IMR-90 (cell line): ENCODE results near the gene NDUFA9.

Experiments
- CEBPB ChIP-seq: IDR thresholded peaks from 2 replicates; pipeline ENCODE4 v1.6.1; 2012; ENCODE audit warnings: low read depth, low read length, improper control_type of control experiment
- CHD1 ChIP-seq: IDR thresholded peaks from 2 replicates; pipeline ENCODE4 v1.6.1; 2012; ENCODE audit warnings: low read depth, low read length, improper control_type of control experiment
- CTCF ChIP-seq: conservative IDR thresholded peaks from 2 replicates; pipeline ENCODE4 v1.5.1; 2012; ENCODE audit warnings: mild to moderate bottlenecking, low read depth, low read length, improper control_type of control experiment
- MXI1 ChIP-seq: IDR thresholded peaks from 2 replicates; pipeline ENCODE4 v1.6.1; 2012; ENCODE audit warnings: low read depth, mild to moderate bottlenecking, low read length, moderate library complexity, borderline replicate concordance
- NFE2L2 ChIP-seq: fragments of 150-350 bp; IDR thresholded peaks from 2 replicates; pipeline ENCODE4 v1.6.1; 2016; ENCODE audit warnings: low read depth, mild to moderate bottlenecking, low read length
- POLR2A ChIP-seq: IDR thresholded peaks from 2 replicates; pipeline ENCODE4 v1.6.1; 2012; ENCODE audit warnings: mild to moderate bottlenecking, low read depth, low read length
- RAD21 ChIP-seq: IDR thresholded peaks from 2 replicates; pipeline ENCODE4 v1.6.1; 2012; ENCODE audit warnings: low read length, improper control_type of control experiment

- TF ChIP-seq CTCF: no peak
- TF ChIP-seq POLR2A: no peak
- TF ChIP-seq CHD1: no peak
- TF ChIP-seq CEBPB: no peak
- no peak for TF ChIP-seq RAD21
- no peak for TF ChIP-seq MXI1
- TF ChIP-seq NFE2L2: no peak
These were observed 22.4 kb upstream of the NDUFA9 start for GRCh38 chr12:4626543-4626942.
